ENCODE results near the gene PCDHB9.

PCDHB9 gene

DNA sequence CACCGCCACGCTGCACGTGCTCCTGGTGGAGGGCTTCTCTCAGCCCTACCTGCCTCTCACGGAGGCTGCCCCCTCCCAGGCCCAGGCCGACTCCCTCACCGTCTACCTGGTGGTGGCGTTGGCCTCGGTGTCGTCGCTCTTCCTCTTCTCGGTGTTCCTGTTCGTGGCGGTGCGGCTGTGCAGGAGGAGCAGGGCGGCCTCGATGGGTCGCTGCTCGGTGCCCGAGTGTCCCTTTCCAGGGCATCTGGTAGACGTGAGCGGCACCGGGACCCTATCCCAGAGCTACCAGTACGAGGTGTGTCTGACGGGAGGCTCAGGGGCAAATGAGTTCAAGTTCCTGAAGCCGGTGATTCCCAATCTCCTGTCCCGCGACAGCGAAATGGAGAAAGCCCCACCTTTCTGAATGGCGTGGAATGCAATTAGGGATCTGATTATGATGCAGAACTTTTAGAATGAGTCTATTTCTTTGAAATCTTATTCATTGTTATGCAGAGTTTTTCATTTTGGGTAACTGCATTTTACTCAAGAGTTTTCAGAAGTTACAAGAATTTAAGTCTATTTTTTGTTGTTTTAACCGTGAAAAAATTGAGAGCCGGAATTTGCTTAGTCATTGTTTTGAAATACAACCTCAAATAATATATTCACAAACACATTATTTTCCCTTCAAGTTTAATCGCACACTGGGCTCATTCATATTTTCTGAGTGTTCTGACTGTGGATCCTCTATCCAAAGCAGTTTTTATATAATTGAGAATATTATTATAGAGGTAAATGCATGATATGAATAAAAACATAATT lies 49.8 kb downstream of the PCDHB9 start:
- H3K4me1 ChIP-seq (ENCODE audit: control insufficient read depth in 1 of 2, insufficient read depth in 2 of 2, low read length in 2 of 2): no peaks in the 10 kb centered on the region
- no peaks in the 10 kb centered on the region for H3K27me3 ChIP-seq (ENCODE audit: control insufficient read depth in 1 of 2, insufficient read depth in 2 of 2, low read length in 2 of 2)
- peaks cover 33 to 51% of the 10 kb centered on the region in 2 donors for H3K9me3 ChIP-seq (ENCODE audit: control insufficient read depth in 1 of 2, low read length in 2 of 2)
- H3K9ac ChIP-seq (ENCODE audit: low read depth in 1 of 2, low read length in 2 of 2): no peak overlapping the region
- no peaks in the 10 kb centered on the region for H3K36me3 ChIP-seq (ENCODE audit: control insufficient read depth in 1 of 2, insufficient read depth in 2 of 2, low read length in 2 of 2)
- no peak overlapping the region for H3K4me3 ChIP-seq (ENCODE audit: low read depth in 1 of 2, low read length in 2 of 2)
- H3K27ac ChIP-seq (ENCODE audit: low read depth, low read length): no peak overlapping the region
